Motor neuron (in vitro differentiated cells): ENCODE data around the gene FBXW2. TPM values are rescaled to one million over a fixed set of nuclear protein-coding genes. Genes with fewer than 3 reads are reported as not detected.
"Not testable (repeated sequence)": the region's sequence is repeated elsewhere in the genome, so short reads cannot be mapped to it uniquely, and the experiment has no call there.

Experiments
- ATAC-seq, 8 experiments: fragments of 200-7000 bp; cut with Tn5 transposase; replicated peaks in 6 of 8; 2 replicates each; pipeline ENCODE4 v1.8.0; 2021; ENCODE audit warnings: mild to moderate bottlenecking in 8 of 8, moderate library complexity in 8 of 8
- H3K27ac ChIP-seq, 2 donors: fragments of 250-450 bp; sonication (Bioruptor Pico); 2 replicates each; pipeline ENCODE4 v1.9.0; 2021; ENCODE audit warnings: antibody characterized with exemption in 2 of 2, mild to moderate bottlenecking in 2 of 2, moderate library complexity in 1 of 2
- H3K4me1 ChIP-seq, 2 donors: fragments of 250-450 bp; sonication (Bioruptor Pico); replicated peaks in 1 of 2; 2 replicates each; pipeline ENCODE4 v1.6.1; 2021; ENCODE audit warnings: antibody characterized with exemption in 2 of 2, mild to moderate bottlenecking in 2 of 2, moderate library complexity in 1 of 2
- H3K4me3 ChIP-seq, 5 donors: fragments of 250-450 bp; sonication (Bioruptor Pico); 2 replicates each; pipeline ENCODE4 v1.9.0; 2021; ENCODE audit warnings: antibody characterized with exemption in 5 of 5, mild to moderate bottlenecking in 5 of 5, moderate library complexity in 4 of 5
- WGBS, 10 experiments: fragments of 450-650 bp; shearing (Covaris generic); methylation state at CpG; one replicate each; pipeline ENCODE4 v1.0.0; 2022; 5-methylcytosine and 5-hydroxymethylcytosine counted together
- in situ Hi-C, 9 experiments: fragments of 400-800 bp; cut with MboI; loops; one replicate each; pipeline ENCODE4 v1.15.0; 2021; ENCODE audit warnings: low sequenced_read_pairs in 9 of 9, low pct_unique_long_range_greater_than_20kb in 2 of 9; ENCODE audit not compliant: unreplicated experiment in 9 of 9
- total RNA-seq, 8 experiments: library from RNA; unstranded; fragments of 300-600 nt; gene quantifications; 2 replicates each; pipeline versions ENCODE4 v1.2.3 to v1.2.4, GENCODE V29; 2022

The FBXW2 gene
- total RNA-seq, 8 experiments from 2014 or later, result 13.7 to 72.2 (median 25.4) TPM

GRCh38 chr9:120807607-120808379, 14.6 kb upstream of the FBXW2 start:
- Histone ChIP-seq H3K27ac (no peak overlapping the region), H3K4me3 (no peak overlapping the region), H3K4me1 (no peaks in the 10 kb centered on the region)
- in situ Hi-C loops, result no loop called here
- ATAC-seq, result no peak

- H3K4me3 ChIP-seq, H3K4me1 ChIP-seq, ATAC-seq, H3K27ac ChIP-seq, in situ Hi-C loops: not testable (repeated sequence)
- 42 to 100% (median 87%) methylated on average over 1 to 3 of the region's 3 CpGs; no CpG with 5 or more reads in 2 of the 10 experiments for WGBS, 10 experiments
Observed at GRCh38 chr9:120804784-120805363, 11.7 kb upstream of the FBXW2 start.

DNA sequence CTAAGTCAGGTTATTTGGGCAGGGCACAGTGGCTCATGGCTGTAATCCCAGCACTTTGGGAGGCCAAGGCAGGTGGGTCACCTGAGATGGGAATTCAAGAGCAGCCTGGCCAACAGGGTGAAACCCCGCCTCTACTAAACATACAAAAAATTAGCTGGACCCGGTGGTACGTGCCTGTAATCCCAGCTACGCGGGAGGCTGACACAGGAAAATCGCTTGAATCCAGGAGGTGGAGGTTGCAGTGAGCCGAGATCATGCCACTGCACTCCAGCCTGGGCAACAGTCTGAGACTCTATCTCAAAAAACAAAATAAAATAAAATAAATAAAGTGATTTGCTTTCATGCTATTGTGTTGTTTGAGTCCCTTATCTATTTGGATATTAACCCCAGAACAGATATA, 8.2 kb upstream of the FBXW2 start:
- in situ Hi-C loops, result no loop called here
- no peak for ATAC-seq
- 70 to 100% (median 96%) methylated on average over 1 to 7 of the region's 7 CpGs; no CpG with 5 or more reads in 1 of the 10 experiments for WGBS, 10 experiments
- Histone ChIP-seq H3K27ac (no peak overlapping the region), H3K4me1 (no peaks in the 10 kb centered on the region), H3K4me3 (no peak overlapping the region)

- Histone ChIP-seq H3K4me3 (no peak overlapping the region), H3K4me1 (peaks cover 12 to 13% of the 10 kb centered on the region in 2 donors), H3K27ac (no peak overlapping the region)
- 50 to 100% (median 92%) methylated on average over 1 to 3 of the region's 3 CpGs for WGBS, 10 experiments
- in situ Hi-C loops, result loop anchor here in 1 of 9 experiments (25.0 kb wide), 1 partner anchor 146 kb away; the partner anchor contains the start of gene TRAF1
- no peak for ATAC-seq
Observed at GRCh38 chr9:120791161-120791560, 2.1 kb downstream of the FBXW2 start.

GRCh38 chr9:120787933-120788332, 5.3 kb downstream of the FBXW2 start:
- WGBS, 10 experiments, result 65 to 95% (median 84%) methylated on average over 3 to 4 of the region's 4 CpGs; no CpG with 5 or more reads in 4 of the 10 experiments
- Histone ChIP-seq H3K27ac (no peak overlapping the region), H3K4me1 (peaks cover 9 to 14% of the 10 kb centered on the region in 2 donors), H3K4me3 (no peak overlapping the region)
- ATAC-seq, result no peak
- in situ Hi-C loops, result loop anchor here in 1 of 9 experiments (25.0 kb wide), 1 partner anchor 149 kb away; the partner anchor contains the start of gene TRAF1

- Histone ChIP-seq H3K4me3 (no peak overlapping the region), H3K4me1 (peaks cover 3 to 9% of the 10 kb centered on the region in 2 donors), H3K27ac (no peak overlapping the region)
- WGBS, 10 experiments, result 0 to 83% (median 41%) methylated on average over 1 to 2 of the region's 2 CpGs; no CpG with 5 or more reads in 1 of the 10 experiments
- peak in 5 of 8 experiments; percentile 13 to 66 (median 59) for ATAC-seq
- in situ Hi-C loops, result loop anchor here in 1 of 9 experiments (25.0 kb wide), 1 partner anchor 154 kb away; the partner anchor contains the start of gene TRAF1
Observed at GRCh38 chr9:120783602-120784047, 9.6 kb downstream of the FBXW2 start.

DNA sequence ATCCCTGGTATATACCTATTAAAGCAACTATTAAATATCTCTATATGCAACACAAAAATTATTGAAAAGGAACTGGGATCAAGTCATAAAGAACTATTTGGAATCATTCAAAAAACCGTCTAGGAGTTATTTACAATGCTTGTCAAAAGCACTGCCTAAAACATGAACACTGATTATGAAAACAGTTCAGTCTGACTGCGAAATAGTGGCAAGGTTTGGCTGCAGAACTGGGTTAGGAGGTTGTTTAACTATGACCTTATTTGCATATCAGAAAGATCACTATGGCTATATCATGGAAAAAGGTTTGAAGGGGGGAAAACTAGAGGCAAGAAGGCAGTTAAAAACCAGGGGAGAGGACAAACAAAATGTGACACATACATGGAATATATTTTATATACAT, 12.0 kb downstream of the FBXW2 start:
- 89 to 100% (median 100%) methylated on average over 1 to 2 of the region's 2 CpGs; no CpG with 5 or more reads in 2 of the 10 experiments for WGBS, 10 experiments
- no peak for ATAC-seq
- H3K4me3 ChIP-seq, result no peak overlapping the region
- H3K4me1 ChIP-seq, result peaks cover 3 to 9% of the 10 kb centered on the region in 2 donors
- H3K27ac ChIP-seq, result no peak overlapping the region
- in situ Hi-C loops, result loop anchor here in 1 of 9 experiments (25.0 kb wide), 1 partner anchor 156 kb away; the partner anchor contains the start of gene TRAF1

DNA sequence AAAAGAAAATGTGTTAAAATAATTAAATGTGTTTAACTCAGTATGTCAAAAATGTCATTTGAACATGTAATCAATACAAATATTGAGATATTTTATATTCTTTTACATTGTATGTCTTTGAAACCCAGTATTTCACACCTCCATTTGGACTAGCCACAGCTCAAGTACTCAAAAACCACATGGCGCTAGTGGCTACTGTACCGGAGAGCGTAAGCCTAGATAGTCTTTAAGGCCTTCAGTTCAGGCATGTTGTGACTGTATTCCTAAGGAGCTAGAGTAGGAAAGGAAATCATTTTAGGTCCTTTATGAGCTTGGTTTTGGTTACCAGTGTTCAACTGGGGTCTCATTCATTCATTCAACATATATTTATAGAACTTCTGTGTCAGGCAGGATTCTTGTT, 12.8 kb downstream of the FBXW2 start:
- ATAC-seq, result peak in 1 of 8 experiments; percentile 22
- Histone ChIP-seq H3K4me1 (peaks cover 3 to 9% of the 10 kb centered on the region in 2 donors), H3K4me3 (no peak overlapping the region), H3K27ac (no peak overlapping the region)
- in situ Hi-C loops, result loop anchor here in 1 of 9 experiments (25.0 kb wide), 1 partner anchor 157 kb away; the partner anchor contains the start of gene TRAF1
- 84 to 100% (median 100%) methylated on average over 2 to 3 of the region's 3 CpGs; no CpG with 5 or more reads in 3 of the 10 experiments for WGBS, 10 experiments

DNA sequence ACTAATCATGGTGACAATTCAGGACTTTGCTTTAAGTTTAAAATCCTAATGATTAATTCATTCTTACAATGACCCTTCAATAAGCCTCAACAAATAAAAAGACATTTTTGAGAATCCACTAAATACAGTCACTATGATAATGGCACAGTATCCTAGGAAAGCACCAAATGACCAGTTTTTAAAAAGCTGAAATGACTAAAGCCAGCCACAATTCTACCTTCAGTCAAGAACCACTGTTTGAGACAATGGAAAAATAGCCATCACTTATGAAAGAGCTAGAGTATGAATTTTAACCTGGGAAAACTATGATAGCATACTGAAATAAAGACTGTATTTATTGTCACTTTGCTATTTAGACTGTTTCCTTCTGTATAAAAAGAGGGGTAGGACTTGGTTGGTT, 14.0 kb downstream of the FBXW2 start:
- in situ Hi-C loops, result loop anchor here in 1 of 9 experiments (25.0 kb wide), 1 partner anchor 158 kb away; the partner anchor contains the start of gene TRAF1
- peaks cover 3 to 9% of the 10 kb centered on the region in 2 donors for H3K4me1 ChIP-seq
- H3K4me3 ChIP-seq, result no peak overlapping the region
- ATAC-seq, result no peak
- H3K27ac ChIP-seq, result no peak overlapping the region

DNA sequence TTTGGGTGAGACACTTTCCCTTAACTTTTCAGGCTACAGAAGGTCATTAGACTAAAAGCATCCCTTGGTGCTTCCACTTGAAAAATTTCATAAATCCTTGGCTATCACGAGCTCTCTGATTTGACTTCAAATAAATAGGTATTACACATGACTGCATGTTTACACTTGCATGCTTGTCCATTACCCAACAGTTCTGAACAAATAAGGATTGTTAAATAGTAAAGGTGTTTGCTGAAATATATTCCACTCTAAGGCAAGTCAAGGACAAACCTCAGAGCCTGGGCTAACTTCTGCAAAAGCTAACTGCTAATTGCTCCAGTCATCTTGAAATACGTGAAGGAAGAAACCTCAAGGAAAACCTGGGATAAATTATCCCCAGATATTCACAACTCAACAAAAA, 14.5 kb downstream of the FBXW2 start:
- Histone ChIP-seq H3K4me3 (no peak overlapping the region), H3K27ac (no peak overlapping the region), H3K4me1 (peaks cover 3 to 9% of the 10 kb centered on the region in 2 donors)
- 80 to 100% (median 94%) methylated on average over 1 to 2 of the region's 2 CpGs for WGBS, 10 experiments
- in situ Hi-C loops, result loop anchor here in 1 of 9 experiments (25.0 kb wide), 1 partner anchor 159 kb away; the partner anchor contains the start of gene TRAF1
- ATAC-seq, result no peak

GRCh38 chr9:120777229-120777628, 16.0 kb downstream of the FBXW2 start:
- Histone ChIP-seq H3K27ac (no peak overlapping the region), H3K4me3 (no peak overlapping the region), H3K4me1 (no peaks in the 10 kb centered on the region)
- 57 to 100% (median 95%) methylated on average over 1 to 5 of the region's 5 CpGs for WGBS, 10 experiments
- ATAC-seq, result no peak
- in situ Hi-C loops, result loop anchor here in 1 of 9 experiments (25.0 kb wide), 1 partner anchor 160 kb away; the partner anchor contains the start of gene TRAF1

GRCh38 chr9:120776788-120777187, 16.4 kb downstream of the FBXW2 start:
- Histone ChIP-seq H3K4me3 (no peak overlapping the region), H3K27ac (no peak overlapping the region), H3K4me1 (no peaks in the 10 kb centered on the region)
- in situ Hi-C loops, result loop anchor here in 1 of 9 experiments (25.0 kb wide), 1 partner anchor 161 kb away; the partner anchor contains the start of gene TRAF1
- ATAC-seq, result no peak
- 83 to 100% (median 100%) methylated on average over 1 of the region's 1 CpG; no CpG with 5 or more reads in 3 of the 10 experiments for WGBS, 10 experiments

DNA sequence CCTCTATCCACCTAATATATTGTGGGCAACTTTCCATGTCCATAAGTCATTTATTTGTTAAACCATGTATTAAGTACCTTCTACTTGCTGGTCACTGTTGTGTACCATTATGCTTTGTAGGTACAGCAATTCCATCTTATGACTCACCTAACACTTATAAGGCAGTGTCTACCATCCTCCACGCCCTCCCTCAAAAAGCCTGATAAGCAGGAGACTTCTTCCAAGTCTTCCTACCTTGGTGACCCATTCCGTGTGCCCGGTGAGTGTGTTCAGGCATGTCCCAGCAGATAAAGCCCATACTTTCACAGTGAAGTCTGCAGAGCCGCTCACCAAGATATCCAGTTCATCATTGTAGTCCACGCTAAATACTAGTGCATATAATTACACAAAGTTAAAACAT, 17.4 kb downstream of the FBXW2 start:
- Histone ChIP-seq H3K4me3 (no peak overlapping the region), H3K27ac (no peak overlapping the region), H3K4me1 (no peaks in the 10 kb centered on the region)
- in situ Hi-C loops, result loop anchor here in 1 of 9 experiments (25.0 kb wide), 1 partner anchor 161 kb away; the partner anchor contains the start of gene TRAF1
- ATAC-seq, result no peak
- WGBS, 10 experiments, result 73 to 100% (median 97%) methylated on average over 2 to 5 of the region's 5 CpGs; no CpG with 5 or more reads in 2 of the 10 experiments
